ENCODE data around the gene COP1.

The COP1 gene

DNA sequence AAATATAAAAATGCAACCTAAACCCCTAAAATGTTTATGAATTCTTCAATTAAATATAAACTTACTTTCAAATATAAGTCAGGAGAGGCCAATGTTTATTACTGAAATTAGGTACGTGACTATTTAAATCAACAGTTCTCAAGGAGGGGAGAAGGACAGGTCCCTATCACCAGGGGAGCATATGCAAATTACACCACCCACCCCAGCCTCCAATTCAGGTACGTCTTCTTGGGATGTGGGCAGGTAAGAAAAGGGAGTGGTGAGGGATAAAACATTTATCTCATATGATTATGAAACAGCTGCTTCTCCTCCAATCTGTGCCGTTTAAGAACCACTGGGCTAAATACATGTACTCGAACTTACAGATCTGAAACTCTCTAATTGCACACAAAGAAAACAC, 3.4 kb downstream of the COP1 start:
- no peak for DNase-seq

GRCh38 chr1:176201568-176201967, 5.5 kb downstream of the COP1 start:
- no peak for DNase-seq

- no peak for DNase-seq
These were observed 7.4 kb downstream of the COP1 start for GRCh38 chr1:176199707-176200106.

DNA sequence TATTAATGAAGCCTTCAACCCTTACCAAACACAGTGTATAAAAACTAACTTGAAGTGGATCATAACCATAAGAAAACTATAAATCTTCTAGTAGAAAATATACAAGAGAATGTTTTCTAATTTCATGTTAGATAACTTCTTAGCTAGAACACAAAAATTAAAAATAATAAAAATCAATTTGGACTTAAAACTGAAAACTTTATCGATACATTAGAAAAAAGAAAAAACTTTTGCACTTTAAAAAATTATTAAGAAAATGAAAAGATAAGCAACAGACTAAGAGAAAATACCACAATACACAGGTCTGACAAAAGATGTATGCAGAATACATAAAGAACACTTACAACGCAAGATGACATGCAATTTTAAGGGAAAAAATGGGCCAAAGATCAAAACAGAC, 8.7 kb downstream of the COP1 start:
- DNase-seq: no peak

DNA sequence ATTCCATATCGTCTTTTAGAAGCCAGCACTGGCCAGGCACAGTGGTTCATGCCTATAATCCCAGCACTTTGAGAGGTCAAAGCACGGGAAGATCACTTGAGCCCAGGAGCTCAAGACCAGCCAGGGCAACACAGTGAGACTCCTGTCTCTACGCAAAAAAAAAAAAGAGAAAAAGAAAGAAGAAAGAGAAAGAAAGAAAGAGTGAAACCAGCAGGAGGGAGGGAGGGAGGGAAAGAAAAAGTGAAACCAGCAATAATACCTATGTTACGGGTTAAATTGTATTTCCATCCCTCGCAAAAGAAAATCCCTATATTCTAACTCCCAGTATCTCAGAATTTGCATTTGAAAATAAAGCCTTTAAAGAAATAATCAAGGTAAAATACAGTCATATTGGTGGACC, 10.4 kb downstream of the COP1 start:
- DNase-seq: no peak

DNA sequence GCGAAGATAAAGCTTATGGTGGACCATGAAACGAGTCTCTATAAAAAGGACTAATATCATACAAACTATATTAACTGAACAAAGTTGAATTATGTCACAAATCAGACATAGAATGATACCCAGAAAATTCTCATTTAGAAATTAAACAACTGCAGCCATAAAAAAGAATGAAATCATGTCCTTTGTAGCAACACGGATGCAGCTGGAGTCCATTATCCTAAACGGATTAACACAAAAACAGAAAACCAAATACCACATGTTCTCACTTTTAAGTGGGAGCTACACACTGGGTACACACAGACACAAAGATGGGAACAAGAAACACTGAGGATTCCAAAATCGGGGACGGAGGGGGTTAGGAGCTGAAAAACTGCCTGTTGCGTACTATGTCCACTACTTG, 11.5 kb downstream of the COP1 start:
- no peak for DNase-seq

DNA sequence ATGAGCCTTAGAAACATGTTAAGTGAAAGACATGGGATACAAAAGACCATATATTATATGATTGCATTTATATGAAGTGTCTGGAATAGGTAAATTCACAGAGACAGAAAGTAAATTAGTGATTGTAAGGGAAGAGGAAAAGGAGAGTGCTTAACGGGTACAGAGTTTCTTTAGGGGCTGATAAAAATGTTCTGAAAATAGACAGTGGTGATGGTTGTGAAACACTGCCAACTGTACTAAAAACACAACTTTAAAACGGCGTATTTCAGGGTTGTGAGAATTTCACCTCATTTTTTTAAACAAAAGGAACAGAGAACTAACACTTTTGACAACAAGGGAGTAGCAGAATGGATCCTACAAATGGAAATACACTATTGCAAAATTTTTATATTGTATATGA, 13.4 kb downstream of the COP1 start:
- no peak for DNase-seq

GRCh38 chr1:176193023-176193422, 14.1 kb downstream of the COP1 start:
- no peak for DNase-seq

DNA sequence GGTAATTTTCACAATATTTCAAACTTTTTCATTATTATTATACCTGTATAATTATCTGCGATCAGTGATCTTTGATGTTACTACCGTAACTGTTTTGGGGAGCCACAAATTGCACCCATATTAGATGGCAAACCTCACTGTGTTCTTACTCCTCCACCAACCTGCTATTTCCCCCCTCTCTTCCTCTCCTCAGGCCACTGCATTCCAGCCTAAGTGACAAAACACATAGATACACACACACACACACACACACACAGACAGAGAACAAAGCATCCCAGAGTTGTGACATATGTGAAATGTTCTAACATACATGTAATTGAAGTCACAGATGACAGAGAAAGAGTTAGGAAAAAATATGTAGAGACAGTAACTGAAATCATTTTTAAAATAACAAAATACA, 18.5 kb downstream of the COP1 start:
- no peak for DNase-seq

GRCh38 chr1:176187001-176187400, 20.1 kb downstream of the COP1 start:
- DNase-seq: no peak

DNA sequence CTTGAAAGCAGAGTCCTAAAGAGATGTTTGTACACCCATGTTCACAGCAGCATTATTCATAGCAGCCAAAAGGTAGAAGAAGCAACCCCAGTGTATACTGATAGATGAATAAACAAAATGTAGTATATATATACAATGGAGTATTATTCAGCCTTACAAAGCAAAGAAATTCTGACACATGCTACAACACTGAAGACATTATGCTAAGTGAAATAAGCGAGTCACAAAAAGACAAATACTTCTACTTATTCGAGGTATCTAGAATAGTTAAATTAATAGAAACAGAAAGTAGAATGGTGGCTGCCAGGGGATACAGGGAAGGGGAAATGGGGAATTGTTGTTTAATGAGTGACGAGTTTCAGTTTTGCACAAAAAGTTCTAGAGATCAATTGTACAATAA, 23.5 kb downstream of the COP1 start:
- no peak for DNase-seq

DNA sequence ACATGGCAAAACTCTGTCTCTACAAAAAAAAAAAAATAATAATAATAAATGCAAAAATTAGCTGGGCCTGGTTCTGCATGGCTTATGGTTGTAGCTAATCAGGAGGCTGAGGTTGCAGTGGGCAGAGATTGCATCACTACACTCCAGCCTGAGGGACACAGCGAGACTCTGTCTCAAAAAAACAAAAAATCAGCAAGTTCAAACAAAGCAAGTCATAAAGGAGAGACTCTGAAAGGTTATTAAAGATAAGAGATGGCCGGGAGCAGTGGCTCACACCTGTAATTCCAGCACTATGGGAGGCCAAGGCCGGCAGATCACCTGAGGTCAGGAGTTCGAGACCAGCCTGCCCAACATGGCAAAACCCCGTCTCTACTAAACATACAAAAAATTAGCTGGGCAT, 28.8 kb downstream of the COP1 start:
- DNase-seq: no peak

- DNase-seq: no peak
These were observed 29.3 kb downstream of the COP1 start for GRCh38 chr1:176177764-176178163.

GRCh38 chr1:176174108-176174507, 33.0 kb downstream of the COP1 start:
- no peak for DNase-seq

GRCh38 chr1:176172215-176172614, 34.9 kb downstream of the COP1 start:
- DNase-seq: no peak

DNA sequence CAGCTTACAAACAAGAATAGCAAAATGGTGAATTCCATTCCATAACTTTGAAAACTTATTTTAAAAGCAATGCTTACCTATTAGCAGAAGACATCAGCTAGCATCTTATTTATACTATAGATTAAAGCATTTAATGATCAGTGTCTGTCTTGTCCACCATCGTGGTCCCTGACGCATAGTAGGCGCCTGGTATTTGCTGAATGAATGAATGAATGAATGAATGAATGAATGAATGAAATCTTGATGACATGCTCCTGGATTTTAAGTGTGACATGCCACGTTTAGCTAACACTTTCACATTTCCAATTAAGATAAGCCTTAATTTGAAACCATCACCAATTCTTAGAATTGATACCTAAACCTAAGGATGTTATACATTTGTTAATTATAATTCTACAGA, 39.9 kb downstream of the COP1 start:
- DNase-seq: no peak

DNA sequence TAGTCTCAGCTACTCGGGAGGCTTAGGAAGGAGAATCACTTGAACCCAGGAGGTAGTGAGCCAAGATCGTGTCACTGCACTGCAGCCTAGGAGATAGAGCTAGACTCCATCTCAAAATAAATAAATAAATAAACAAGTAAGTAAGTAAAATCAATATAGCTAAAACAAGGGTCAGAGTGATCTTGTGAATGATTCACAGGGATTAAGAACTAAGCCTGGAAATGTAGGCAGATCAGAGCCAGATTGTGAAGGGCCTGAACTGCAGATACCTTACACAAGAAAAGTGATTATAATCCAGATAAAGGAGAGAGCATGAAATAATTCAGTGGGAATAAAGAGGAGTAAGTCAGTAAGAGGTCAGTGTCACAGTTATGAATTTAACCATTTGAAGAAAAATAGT, 41.5 kb downstream of the COP1 start:
- no peak for DNase-seq

DNA sequence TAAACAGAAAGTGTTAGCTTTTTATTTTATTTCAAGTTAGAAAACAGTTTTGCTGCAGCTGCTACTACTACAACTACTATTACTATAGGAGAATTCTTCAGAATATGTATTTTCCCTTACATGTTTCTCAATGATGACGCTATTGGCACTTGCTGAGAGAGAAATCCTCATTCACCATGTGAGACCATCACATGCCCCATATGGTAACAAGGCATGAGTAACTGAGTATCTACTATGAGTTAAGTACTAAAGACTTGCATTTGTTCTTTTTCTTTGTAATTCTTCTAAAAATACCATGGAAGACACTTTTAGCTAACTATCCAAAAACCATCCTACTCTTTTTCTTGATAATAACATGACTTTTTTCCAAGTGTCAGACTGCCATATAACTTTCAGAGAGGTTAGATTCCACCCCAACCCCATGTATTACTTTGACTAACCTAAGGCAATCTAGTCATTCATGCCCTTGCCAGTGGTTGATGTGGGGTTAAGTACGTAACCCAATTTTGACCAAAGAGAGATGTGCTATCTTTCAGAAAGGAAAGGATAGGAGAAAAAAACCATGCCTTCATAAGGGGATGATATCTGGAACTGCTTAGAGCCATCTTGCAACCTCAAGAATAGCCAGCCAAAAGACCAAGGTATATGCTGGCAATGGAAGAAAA, 42.9 kb downstream of the COP1 start:
- no peak for DNase-seq

DNA sequence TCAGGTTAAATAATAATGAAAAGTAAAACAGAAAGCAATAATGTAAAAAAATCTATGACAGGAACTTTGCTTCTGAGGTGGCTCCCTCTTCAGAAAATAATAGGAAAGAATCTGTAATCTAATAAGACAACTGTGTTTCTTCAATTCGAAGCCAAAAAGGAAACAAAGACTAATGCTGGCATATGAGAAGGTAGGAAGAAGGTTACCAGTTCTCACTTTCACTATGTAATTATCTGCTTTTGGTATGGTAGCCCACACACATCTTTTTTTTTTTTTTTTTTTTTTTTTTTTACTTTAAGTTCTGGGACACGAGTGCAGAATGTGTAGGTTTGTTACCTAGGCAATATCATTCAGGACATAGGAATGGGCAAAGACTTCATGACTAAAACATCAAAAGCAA, 47.1 kb downstream of the COP1 start:
- no peak for DNase-seq

GRCh38 chr1:176157995-176158394, 49.1 kb downstream of the COP1 start:
- no peak for DNase-seq

DNA sequence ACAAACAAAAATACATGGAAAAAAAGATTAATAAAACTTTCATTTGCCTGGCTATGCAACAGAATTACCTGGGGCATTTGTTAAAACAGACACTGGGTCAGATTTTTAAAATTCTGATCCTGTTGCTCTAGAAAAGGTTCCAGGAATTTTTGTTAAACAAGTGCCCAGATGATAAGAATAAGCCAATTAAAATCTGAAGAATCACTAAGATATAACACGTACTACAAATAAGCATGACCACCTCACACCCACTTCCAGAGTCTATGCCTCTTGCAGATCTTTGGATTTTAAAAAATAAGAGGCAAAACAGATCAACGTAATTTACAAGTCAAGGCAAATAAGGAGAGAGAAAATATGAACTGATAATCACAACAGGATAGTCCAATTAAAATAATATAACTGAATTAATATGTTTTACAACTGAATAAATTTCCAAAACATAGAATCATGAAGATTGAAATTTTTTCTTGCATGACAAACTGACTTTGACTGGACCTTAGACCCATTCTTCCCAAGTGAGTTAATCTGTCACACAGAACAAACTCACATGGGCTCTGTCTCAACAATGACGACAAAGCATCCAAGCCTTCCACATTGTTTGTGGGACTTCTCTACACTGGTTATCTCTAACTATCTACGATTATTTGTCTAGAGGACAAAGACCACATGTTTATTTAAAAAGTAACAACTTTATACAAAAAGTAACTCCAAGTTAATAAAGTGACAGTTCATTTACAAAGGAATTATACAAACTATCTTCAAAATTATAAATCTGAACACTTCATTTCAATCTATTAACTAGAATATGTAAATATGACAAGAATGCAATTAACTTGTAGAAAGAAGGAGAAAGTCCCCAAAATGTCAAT, 56.9 kb downstream of the COP1 start:
- DNase-seq: no peak

- DNase-seq: no peak
These were observed 62.6 kb downstream of the COP1 start for GRCh38 chr1:176144526-176144925.

GRCh38 chr1:176142973-176143372, 64.1 kb downstream of the COP1 start:
- DNase-seq: no peak

GRCh38 chr1:176141449-176141848, 65.6 kb downstream of the COP1 start:
- DNase-seq: no peak
